ENCODE data around the gene KCNJ10.

DNA sequence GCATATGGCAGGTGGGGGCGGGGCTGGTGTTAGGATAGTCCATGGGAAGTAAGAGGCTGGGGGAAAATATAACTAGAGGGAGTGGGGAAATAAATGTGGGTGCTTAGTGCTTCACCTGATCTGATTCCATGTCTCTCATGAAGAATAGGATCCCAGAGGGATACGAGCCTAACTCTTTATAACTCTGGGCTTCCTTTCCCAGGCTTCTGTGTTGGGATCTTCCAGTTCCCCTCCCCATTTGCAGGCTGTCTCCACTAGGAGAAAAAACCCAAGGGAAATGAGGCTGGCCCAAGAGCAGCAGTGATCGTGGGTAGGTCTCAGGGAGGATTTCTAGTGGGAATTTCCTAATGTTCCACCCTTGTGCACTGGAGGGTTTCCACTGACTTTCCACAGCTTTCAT lies 13.0 kb upstream of the KCNJ10 start:
- TF ChIP-seq, protein P1, sequence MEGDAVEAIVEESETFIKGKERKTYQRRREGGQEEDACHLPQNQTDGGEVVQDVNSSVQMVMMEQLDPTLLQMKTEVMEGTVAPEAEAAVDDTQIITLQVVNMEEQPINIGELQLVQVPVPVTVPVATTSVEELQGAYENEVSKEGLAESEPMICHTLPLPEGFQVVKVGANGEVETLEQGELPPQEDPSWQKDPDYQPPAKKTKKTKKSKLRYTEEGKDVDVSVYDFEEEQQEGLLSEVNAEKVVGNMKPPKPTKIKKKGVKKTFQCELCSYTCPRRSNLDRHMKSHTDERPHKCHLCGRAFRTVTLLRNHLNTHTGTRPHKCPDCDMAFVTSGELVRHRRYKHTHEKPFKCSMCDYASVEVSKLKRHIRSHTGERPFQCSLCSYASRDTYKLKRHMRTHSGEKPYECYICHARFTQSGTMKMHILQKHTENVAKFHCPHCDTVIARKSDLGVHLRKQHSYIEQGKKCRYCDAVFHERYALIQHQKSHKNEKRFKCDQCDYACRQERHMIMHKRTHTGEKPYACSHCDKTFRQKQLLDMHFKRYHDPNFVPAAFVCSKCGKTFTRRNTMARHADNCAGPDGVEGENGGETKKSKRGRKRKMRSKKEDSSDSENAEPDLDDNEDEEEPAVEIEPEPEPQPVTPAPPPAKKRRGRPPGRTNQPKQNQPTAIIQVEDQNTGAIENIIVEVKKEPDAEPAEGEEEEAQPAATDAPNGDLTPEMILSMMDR (IDR thresholded peaks at IDR 0.05; ENCODE audit: insufficient read depth, low read length) = no peak
- TF ChIP-seq GABPA (IDR thresholded peaks at IDR 0.05; ENCODE audit: low read depth) (no peak), POLR2AphosphoS5 (IDR thresholded peaks at IDR 0.05; ENCODE audit: low read depth) (no peak), SPI1 (IDR thresholded peaks at IDR 0.05; ENCODE audit: borderline replicate concordance, low read depth) (no peak)
- TF ChIP-seq, protein P2, sequence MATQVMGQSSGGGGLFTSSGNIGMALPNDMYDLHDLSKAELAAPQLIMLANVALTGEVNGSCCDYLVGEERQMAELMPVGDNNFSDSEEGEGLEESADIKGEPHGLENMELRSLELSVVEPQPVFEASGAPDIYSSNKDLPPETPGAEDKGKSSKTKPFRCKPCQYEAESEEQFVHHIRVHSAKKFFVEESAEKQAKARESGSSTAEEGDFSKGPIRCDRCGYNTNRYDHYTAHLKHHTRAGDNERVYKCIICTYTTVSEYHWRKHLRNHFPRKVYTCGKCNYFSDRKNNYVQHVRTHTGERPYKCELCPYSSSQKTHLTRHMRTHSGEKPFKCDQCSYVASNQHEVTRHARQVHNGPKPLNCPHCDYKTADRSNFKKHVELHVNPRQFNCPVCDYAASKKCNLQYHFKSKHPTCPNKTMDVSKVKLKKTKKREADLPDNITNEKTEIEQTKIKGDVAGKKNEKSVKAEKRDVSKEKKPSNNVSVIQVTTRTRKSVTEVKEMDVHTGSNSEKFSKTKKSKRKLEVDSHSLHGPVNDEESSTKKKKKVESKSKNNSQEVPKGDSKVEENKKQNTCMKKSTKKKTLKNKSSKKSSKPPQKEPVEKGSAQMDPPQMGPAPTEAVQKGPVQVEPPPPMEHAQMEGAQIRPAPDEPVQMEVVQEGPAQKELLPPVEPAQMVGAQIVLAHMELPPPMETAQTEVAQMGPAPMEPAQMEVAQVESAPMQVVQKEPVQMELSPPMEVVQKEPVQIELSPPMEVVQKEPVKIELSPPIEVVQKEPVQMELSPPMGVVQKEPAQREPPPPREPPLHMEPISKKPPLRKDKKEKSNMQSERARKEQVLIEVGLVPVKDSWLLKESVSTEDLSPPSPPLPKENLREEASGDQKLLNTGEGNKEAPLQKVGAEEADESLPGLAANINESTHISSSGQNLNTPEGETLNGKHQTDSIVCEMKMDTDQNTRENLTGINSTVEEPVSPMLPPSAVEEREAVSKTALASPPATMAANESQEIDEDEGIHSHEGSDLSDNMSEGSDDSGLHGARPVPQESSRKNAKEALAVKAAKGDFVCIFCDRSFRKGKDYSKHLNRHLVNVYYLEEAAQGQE (IDR thresholded peaks at IDR 0.05; ENCODE audit: insufficient replicate concordance, low read depth) = no peak
